ENCODE data around the gene CETN3. TPM values are rescaled to one million over a fixed set of nuclear protein-coding genes. Genes with fewer than 3 reads are reported as not detected.

CETN3 gene
- total and polyA plus RNA-seq, 2 experiments from 2014 or later, result 22.1 to 107 TPM

GRCh38 chr5:90446961-90447360, 37.4 kb upstream of the CETN3 start:
- H3K9me3 Mint-ChIP-seq, result no peaks in the 10 kb centered on the region
- H3F3A ChIP-seq (replicated peaks; ENCODE audit: low read depth), result no peaks in the 10 kb centered on the region
- no peak overlapping the region for H3K4me3 ChIP-seq
- H3K9me2 ChIP-seq (ENCODE audit: insufficient read depth), result no peaks in the 10 kb centered on the region
- H3K4me2 ChIP-seq, result no peak overlapping the region
- TF ChIP-seq NANOG (IDR thresholded peaks at IDR 0.05; ENCODE audit: borderline replicate concordance) (no peak), STAT1 (IDR thresholded peaks at IDR 0.05; ENCODE audit: unreplicated experiment) (no peak), JUNB (IDR thresholded peaks at IDR 0.05; ENCODE audit: unreplicated experiment) (no peak), CREB1 (CRISPR knock-in tag; IDR thresholded peaks at IDR 0.05; ENCODE audit: low read depth) (no peak), ZNF331 (CRISPR knock-in tag; IDR thresholded peaks at IDR 0.05; ENCODE audit: low read depth) (no peak), ZNF114 (CRISPR knock-in tag; IDR thresholded peaks at IDR 0.05) (no peak), POLR2AphosphoS5 (IDR thresholded peaks at IDR 0.05; ENCODE audit: low read depth) (no peak), EZH2 (IDR thresholded peaks at IDR 0.05; ENCODE audit: low read depth, unreplicated experiment) (no peak), EZH2phosphoT487 (IDR thresholded peaks at IDR 0.05; ENCODE audit: unreplicated experiment) (no peak)
- TF ChIP-seq, protein P1, sequence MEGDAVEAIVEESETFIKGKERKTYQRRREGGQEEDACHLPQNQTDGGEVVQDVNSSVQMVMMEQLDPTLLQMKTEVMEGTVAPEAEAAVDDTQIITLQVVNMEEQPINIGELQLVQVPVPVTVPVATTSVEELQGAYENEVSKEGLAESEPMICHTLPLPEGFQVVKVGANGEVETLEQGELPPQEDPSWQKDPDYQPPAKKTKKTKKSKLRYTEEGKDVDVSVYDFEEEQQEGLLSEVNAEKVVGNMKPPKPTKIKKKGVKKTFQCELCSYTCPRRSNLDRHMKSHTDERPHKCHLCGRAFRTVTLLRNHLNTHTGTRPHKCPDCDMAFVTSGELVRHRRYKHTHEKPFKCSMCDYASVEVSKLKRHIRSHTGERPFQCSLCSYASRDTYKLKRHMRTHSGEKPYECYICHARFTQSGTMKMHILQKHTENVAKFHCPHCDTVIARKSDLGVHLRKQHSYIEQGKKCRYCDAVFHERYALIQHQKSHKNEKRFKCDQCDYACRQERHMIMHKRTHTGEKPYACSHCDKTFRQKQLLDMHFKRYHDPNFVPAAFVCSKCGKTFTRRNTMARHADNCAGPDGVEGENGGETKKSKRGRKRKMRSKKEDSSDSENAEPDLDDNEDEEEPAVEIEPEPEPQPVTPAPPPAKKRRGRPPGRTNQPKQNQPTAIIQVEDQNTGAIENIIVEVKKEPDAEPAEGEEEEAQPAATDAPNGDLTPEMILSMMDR (conservative IDR thresholded peaks at IDR 0.05; ENCODE audit: low read depth in 2 of 2), result no peak
- TF ChIP-seq, protein P2, sequence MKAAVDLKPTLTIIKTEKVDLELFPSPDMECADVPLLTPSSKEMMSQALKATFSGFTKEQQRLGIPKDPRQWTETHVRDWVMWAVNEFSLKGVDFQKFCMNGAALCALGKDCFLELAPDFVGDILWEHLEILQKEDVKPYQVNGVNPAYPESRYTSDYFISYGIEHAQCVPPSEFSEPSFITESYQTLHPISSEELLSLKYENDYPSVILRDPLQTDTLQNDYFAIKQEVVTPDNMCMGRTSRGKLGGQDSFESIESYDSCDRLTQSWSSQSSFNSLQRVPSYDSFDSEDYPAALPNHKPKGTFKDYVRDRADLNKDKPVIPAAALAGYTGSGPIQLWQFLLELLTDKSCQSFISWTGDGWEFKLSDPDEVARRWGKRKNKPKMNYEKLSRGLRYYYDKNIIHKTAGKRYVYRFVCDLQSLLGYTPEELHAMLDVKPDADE (IDR thresholded peaks at IDR 0.05), result no peak
- TF ChIP-seq, protein P3, sequence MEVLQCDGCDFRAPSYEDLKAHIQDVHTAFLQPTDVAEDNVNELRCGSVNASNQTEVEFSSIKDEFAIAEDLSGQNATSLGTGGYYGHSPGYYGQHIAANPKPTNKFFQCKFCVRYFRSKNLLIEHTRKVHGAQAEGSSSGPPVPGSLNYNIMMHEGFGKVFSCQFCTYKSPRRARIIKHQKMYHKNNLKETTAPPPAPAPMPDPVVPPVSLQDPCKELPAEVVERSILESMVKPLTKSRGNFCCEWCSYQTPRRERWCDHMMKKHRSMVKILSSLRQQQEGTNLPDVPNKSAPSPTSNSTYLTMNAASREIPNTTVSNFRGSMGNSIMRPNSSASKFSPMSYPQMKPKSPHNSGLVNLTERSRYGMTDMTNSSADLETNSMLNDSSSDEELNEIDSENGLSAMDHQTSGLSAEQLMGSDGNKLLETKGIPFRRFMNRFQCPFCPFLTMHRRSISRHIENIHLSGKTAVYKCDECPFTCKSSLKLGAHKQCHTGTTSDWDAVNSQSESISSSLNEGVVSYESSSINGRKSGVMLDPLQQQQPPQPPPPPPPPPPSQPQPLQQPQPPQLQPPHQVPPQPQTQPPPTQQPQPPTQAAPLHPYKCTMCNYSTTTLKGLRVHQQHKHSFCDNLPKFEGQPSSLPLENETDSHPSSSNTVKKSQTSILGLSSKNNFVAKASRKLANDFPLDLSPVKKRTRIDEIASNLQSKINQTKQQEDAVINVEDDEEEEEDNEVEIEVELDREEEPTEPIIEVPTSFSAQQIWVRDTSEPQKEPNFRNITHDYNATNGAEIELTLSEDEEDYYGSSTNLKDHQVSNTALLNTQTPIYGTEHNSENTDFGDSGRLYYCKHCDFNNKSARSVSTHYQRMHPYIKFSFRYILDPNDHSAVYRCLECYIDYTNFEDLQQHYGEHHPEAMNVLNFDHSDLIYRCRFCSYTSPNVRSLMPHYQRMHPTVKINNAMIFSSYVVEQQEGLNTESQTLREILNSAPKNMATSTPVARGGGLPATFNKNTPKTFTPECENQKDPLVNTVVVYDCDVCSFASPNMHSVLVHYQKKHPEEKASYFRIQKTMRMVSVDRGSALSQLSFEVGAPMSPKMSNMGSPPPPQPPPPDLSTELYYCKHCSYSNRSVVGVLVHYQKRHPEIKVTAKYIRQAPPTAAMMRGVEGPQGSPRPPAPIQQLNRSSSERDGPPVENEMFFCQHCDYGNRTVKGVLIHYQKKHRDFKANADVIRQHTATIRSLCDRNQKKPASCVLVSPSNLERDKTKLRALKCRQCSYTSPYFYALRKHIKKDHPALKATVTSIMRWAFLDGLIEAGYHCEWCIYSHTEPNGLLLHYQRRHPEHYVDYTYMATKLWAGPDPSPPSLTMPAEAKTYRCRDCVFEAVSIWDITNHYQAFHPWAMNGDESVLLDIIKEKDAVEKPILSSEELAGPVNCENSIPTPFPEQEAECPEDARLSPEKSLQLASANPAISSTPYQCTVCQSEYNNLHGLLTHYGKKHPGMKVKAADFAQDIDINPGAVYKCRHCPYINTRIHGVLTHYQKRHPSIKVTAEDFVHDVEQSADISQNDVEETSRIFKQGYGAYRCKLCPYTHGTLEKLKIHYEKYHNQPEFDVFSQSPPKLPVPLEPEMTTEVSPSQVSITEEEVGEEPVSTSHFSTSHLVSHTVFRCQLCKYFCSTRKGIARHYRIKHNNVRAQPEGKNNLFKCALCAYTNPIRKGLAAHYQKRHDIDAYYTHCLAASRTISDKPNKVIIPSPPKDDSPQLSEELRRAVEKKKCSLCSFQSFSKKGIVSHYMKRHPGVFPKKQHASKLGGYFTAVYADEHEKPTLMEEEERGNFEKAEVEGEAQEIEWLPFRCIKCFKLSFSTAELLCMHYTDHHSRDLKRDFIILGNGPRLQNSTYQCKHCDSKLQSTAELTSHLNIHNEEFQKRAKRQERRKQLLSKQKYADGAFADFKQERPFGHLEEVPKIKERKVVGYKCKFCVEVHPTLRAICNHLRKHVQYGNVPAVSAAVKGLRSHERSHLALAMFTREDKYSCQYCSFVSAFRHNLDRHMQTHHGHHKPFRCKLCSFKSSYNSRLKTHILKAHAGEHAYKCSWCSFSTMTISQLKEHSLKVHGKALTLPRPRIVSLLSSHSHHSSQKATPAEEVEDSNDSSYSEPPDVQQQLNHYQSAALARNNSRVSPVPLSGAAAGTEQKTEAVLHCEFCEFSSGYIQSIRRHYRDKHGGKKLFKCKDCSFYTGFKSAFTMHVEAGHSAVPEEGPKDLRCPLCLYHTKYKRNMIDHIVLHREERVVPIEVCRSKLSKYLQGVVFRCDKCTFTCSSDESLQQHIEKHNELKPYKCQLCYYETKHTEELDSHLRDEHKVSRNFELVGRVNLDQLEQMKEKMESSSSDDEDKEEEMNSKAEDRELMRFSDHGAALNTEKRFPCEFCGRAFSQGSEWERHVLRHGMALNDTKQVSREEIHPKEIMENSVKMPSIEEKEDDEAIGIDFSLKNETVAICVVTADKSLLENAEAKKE (CRISPR knock-in tag; IDR thresholded peaks at IDR 0.05), result no peak
- TF ChIP-seq, protein P4, sequence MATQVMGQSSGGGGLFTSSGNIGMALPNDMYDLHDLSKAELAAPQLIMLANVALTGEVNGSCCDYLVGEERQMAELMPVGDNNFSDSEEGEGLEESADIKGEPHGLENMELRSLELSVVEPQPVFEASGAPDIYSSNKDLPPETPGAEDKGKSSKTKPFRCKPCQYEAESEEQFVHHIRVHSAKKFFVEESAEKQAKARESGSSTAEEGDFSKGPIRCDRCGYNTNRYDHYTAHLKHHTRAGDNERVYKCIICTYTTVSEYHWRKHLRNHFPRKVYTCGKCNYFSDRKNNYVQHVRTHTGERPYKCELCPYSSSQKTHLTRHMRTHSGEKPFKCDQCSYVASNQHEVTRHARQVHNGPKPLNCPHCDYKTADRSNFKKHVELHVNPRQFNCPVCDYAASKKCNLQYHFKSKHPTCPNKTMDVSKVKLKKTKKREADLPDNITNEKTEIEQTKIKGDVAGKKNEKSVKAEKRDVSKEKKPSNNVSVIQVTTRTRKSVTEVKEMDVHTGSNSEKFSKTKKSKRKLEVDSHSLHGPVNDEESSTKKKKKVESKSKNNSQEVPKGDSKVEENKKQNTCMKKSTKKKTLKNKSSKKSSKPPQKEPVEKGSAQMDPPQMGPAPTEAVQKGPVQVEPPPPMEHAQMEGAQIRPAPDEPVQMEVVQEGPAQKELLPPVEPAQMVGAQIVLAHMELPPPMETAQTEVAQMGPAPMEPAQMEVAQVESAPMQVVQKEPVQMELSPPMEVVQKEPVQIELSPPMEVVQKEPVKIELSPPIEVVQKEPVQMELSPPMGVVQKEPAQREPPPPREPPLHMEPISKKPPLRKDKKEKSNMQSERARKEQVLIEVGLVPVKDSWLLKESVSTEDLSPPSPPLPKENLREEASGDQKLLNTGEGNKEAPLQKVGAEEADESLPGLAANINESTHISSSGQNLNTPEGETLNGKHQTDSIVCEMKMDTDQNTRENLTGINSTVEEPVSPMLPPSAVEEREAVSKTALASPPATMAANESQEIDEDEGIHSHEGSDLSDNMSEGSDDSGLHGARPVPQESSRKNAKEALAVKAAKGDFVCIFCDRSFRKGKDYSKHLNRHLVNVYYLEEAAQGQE (IDR thresholded peaks at IDR 0.05; ENCODE audit: unreplicated experiment), result no peak
- no peaks in the 10 kb centered on the region for H3K36me3 ChIP-seq (ENCODE audit: insufficient read depth)
- no peaks in the 10 kb centered on the region for H3K36me3 Mint-ChIP-seq (ENCODE audit: low read depth)
- H3K27ac ChIP-seq (ENCODE audit: low read depth), result no peak overlapping the region
- no peaks in the 10 kb centered on the region for H4K20me1 ChIP-seq (replicated peaks; ENCODE audit: insufficient read depth)
- no peaks in the 10 kb centered on the region for H3K27me3 ChIP-seq (ENCODE audit: insufficient read depth)
- H3K4me1 ChIP-seq (ENCODE audit: insufficient read depth), result no peaks in the 10 kb centered on the region
- H3K27ac Mint-ChIP-seq, result no peak overlapping the region
- no peaks in the 10 kb centered on the region for H3K4me1 Mint-ChIP-seq
- no peaks in the 10 kb centered on the region for H3K27me3 Mint-ChIP-seq (ENCODE audit: insufficient read depth, low read depth, poor library complexity)
- H3K79me2 ChIP-seq (replicated peaks; ENCODE audit: insufficient read depth), result no peaks in the 10 kb centered on the region
- ATAC-seq (no peak), DNase-seq (ENCODE audit: low spot score) (no peak)
- H2AFZ ChIP-seq, result no peak overlapping the region
- no peak overlapping the region for H3K4me3 Mint-ChIP-seq

Measured in GM23338 (cell line).